Trophoblast cell (in vitro differentiated cells and primary cell): ENCODE measurements around the gene CLMN.

ENCODE experiments used
- DNase-seq, 2 donors: peaks; one replicate each; pipeline ENCODE4 v3.0.0-alpha.2; 2016
- H2AFZ ChIP-seq: 2 replicates; pipeline ENCODE4 v1.6.1; 2013; ENCODE audit warnings: low read length, moderate library complexity, mild to moderate bottlenecking; ENCODE audit not compliant: insufficient read depth, poor library complexity
- H2AK5ac ChIP-seq: 2 replicates; pipeline ENCODE4 v1.6.1; 2013; ENCODE audit warnings: mild to moderate bottlenecking, low read length
- H2BK120ac ChIP-seq: 2 replicates; pipeline ENCODE4 v1.6.1; 2013; ENCODE audit warnings: low read length, mild to moderate bottlenecking, moderate library complexity; ENCODE audit not compliant: insufficient read depth, poor library complexity
- H2BK12ac ChIP-seq: 2 replicates; pipeline ENCODE4 v1.6.1; 2013; ENCODE audit warnings: mild to moderate bottlenecking, low read length, moderate library complexity
- H2BK5ac ChIP-seq: 2 replicates; pipeline ENCODE4 v1.6.1; 2013; ENCODE audit warnings: low read length, low read depth, moderate library complexity, mild to moderate bottlenecking; ENCODE audit not compliant: poor library complexity
- H3K14ac ChIP-seq: 2 replicates; pipeline ENCODE4 v1.6.1; 2013; ENCODE audit warnings: mild to moderate bottlenecking, low read length
- H3K18ac ChIP-seq: 2 replicates; pipeline ENCODE4 v1.6.1; 2013; ENCODE audit warnings: mild to moderate bottlenecking, low read length
- H3K23ac ChIP-seq: 2 replicates; pipeline ENCODE4 v1.6.1; 2013; ENCODE audit warnings: low read length
- H3K27ac ChIP-seq: 2 replicates; pipeline ENCODE4 v1.5.1; 2013; ENCODE audit warnings: low read depth, mild to moderate bottlenecking, inconsistent platforms, low read length, moderate library complexity
- H3K27me3 ChIP-seq: 2 replicates; pipeline ENCODE4 v1.6.1; 2013; ENCODE audit warnings: inconsistent platforms, mild to moderate bottlenecking, low read length, moderate library complexity; ENCODE audit not compliant: insufficient read depth
- H3K36me3 ChIP-seq, 2 experiments: 1 replicate in 1 of 2; 2 replicates in 1 of 2; pipeline ENCODE4 v1.6.1; 2013; ENCODE audit warnings: low read length in 2 of 2, mild to moderate bottlenecking in 2 of 2, moderate library complexity in 1 of 2; ENCODE audit not compliant: insufficient read depth in 2 of 2, control insufficient read depth in 1 of 2
- H3K4ac ChIP-seq: 2 replicates; pipeline ENCODE4 v1.6.1; 2013; ENCODE audit warnings: low read depth, mild to moderate bottlenecking, low read length, moderate library complexity
- H3K4me1 ChIP-seq, 2 experiments: 1 replicate in 1 of 2; 2 replicates in 1 of 2; pipeline ENCODE4 v1.6.1; 2013; ENCODE audit warnings: low read length in 2 of 2, mild to moderate bottlenecking in 2 of 2, moderate library complexity in 1 of 2; ENCODE audit not compliant: insufficient read depth in 2 of 2, control insufficient read depth in 1 of 2
- H3K4me2 ChIP-seq: 2 replicates; pipeline ENCODE4 v1.6.1; 2013; ENCODE audit warnings: inconsistent platforms, mild to moderate bottlenecking, low read length, moderate library complexity
- H3K4me3 ChIP-seq: 2 replicates; pipeline ENCODE4 v1.5.1; 2013; ENCODE audit warnings: mild to moderate bottlenecking, low read depth, low read length, inconsistent platforms
- H3K79me1 ChIP-seq: one replicate; pipeline ENCODE4 v1.6.1; 2013; ENCODE audit warnings: low read length
- H3K79me2 ChIP-seq: 2 replicates; pipeline ENCODE4 v1.6.1; 2013; ENCODE audit warnings: low read length, mild to moderate bottlenecking; ENCODE audit not compliant: control insufficient read depth, insufficient read depth, poor library complexity
- H3K9ac ChIP-seq: 2 replicates; pipeline ENCODE4 v1.6.1; 2013; ENCODE audit warnings: mild to moderate bottlenecking, low read length
- H3K9me3 ChIP-seq: 2 replicates; pipeline ENCODE4 v1.6.1; 2013; ENCODE audit warnings: low read depth, mild to moderate bottlenecking, control low read depth, inconsistent platforms, low read length; ENCODE audit not compliant: insufficient read depth
- H4K12ac ChIP-seq: 2 replicates; pipeline ENCODE4 v1.6.1; 2013; ENCODE audit warnings: low read depth, mild to moderate bottlenecking, low read length, moderate library complexity
- H4K8ac ChIP-seq: 2 replicates; pipeline ENCODE4 v1.6.1; 2013; ENCODE audit warnings: low read depth, mild to moderate bottlenecking, low read length, moderate library complexity
- H4K91ac ChIP-seq: one replicate; pipeline ENCODE4 v1.6.1; 2013; ENCODE audit warnings: low read depth, mild to moderate bottlenecking, low read length, moderate library complexity
- WGBS: extraction: QIAGEN DNeasy Blood & Tissue Kit; methylation state at CpG from one replicate; pipeline ENCODE4 v1.1.7; 2013; ENCODE audit warnings: missing lambda C conversion rate; ENCODE audit not compliant: insufficient read length, insufficient coverage; ENCODE audit errors: extremely low coverage; 5-methylcytosine and 5-hydroxymethylcytosine counted together

CLMN gene

GRCh38 chr14:95346820-95347219 is 27.1 kb upstream of the CLMN start:
- Histone ChIP-seq H3K27ac (no peak overlapping the region), H3K9me3 (no peaks in the 10 kb centered on the region), H3K36me3 (no peaks in the 10 kb centered on the region), H2BK12ac (no peak overlapping the region), H3K14ac (no peak overlapping the region), H3K23ac (no peak overlapping the region), H2BK5ac (no peak overlapping the region), H2AK5ac (no peak overlapping the region), H3K79me2 (no peaks in the 10 kb centered on the region), H3K79me1 (no peaks in the 10 kb centered on the region), H3K18ac (no peak overlapping the region), H4K12ac (no peak overlapping the region), H2BK120ac (no peak overlapping the region), H4K91ac (no peak overlapping the region), H3K4me3 (no peak overlapping the region), H3K4ac (no peak overlapping the region), H3K9ac (no peak overlapping the region), H4K8ac (no peak overlapping the region), H2AFZ (no peak overlapping the region), H3K4me1 (peaks cover 0 to 5% of the 10 kb centered on the region in 2 experiments), H3K27me3 (no peaks in the 10 kb centered on the region), H3K4me2 (no peak overlapping the region)
- no CpG with 5 or more reads among the region's 1 CpG for WGBS
- peak in 1 of 2 donors; percentile 50 for DNase-seq

- H3K9ac ChIP-seq, result no peak overlapping the region
- no peak overlapping the region for H3K4me2 ChIP-seq
- H3K4me3 ChIP-seq, result no peak overlapping the region
- H2BK120ac ChIP-seq, result no peak overlapping the region
- H3K27ac ChIP-seq, result no peak overlapping the region
- no peaks in the 10 kb centered on the region for H3K36me3 ChIP-seq
- no peak overlapping the region for H4K12ac ChIP-seq
- H2AFZ ChIP-seq, result no peak overlapping the region
- DNase-seq, result no peak
- H3K9me3 ChIP-seq, result no peaks in the 10 kb centered on the region
- no peak overlapping the region for H2AK5ac ChIP-seq
- H3K27me3 ChIP-seq, result no peaks in the 10 kb centered on the region
- H3K79me2 ChIP-seq, result no peaks in the 10 kb centered on the region
- H3K18ac ChIP-seq, result no peak overlapping the region
- H3K14ac ChIP-seq, result no peak overlapping the region
- H3K79me1 ChIP-seq, result no peaks in the 10 kb centered on the region
- no peak overlapping the region for H2BK12ac ChIP-seq
- H4K8ac ChIP-seq, result no peak overlapping the region
- peaks cover 0 to 5% of the 10 kb centered on the region in 2 experiments for H3K4me1 ChIP-seq
- no peak overlapping the region for H2BK5ac ChIP-seq
- no CpG with 5 or more reads among the region's 8 CpGs for WGBS
- no peak overlapping the region for H4K91ac ChIP-seq
- no peak overlapping the region for H3K4ac ChIP-seq
- H3K23ac ChIP-seq, result no peak overlapping the region
These were observed 26.6 kb upstream of the CLMN start for GRCh38 chr14:95346266-95346665.

DNA sequence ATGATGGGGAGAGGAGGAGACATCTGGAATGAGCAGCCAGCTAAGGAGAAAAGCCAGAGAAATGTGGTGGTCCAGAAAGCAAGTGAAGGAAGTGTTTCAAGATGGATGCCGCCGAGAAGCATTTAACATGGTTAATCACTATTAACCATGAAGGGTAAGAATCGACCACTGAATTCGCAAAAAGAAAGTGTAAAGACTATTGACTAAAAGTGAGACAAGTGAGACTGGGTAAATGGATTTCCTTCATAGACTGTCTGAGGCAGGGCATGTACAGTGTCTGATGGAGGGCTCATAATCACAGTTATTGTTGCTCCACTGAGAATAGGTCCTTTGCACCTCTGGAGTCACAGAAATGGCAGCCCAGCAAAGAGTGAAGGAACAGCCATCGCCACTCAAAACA is 25.3 kb upstream of the CLMN start:
- Histone ChIP-seq H3K9ac (no peak overlapping the region), H3K79me1 (no peaks in the 10 kb centered on the region), H2BK120ac (no peak overlapping the region), H3K79me2 (no peaks in the 10 kb centered on the region), H3K27ac (no peak overlapping the region), H2AK5ac (no peak overlapping the region), H2AFZ (no peak overlapping the region), H2BK12ac (no peak overlapping the region), H4K12ac (no peak overlapping the region), H3K14ac (no peak overlapping the region), H3K36me3 (no peaks in the 10 kb centered on the region), H3K4me3 (no peak overlapping the region), H3K4me1 (peaks cover 0 to 5% of the 10 kb centered on the region in 2 experiments), H3K4ac (no peak overlapping the region), H3K4me2 (no peak overlapping the region), H4K91ac (no peak overlapping the region), H3K9me3 (no peaks in the 10 kb centered on the region), H4K8ac (no peak overlapping the region), H2BK5ac (no peak overlapping the region), H3K23ac (no peak overlapping the region), H3K27me3 (no peaks in the 10 kb centered on the region), H3K18ac (no peak overlapping the region)
- no CpG with 5 or more reads among the region's 5 CpGs for WGBS
- no peak for DNase-seq

- DNase-seq, result no peak
- no peak overlapping the region for H2AFZ ChIP-seq
- H4K91ac ChIP-seq, result no peak overlapping the region
- no peak overlapping the region for H4K8ac ChIP-seq
- H3K4me2 ChIP-seq, result no peak overlapping the region
- H2BK12ac ChIP-seq, result no peak overlapping the region
- no peak overlapping the region for H2BK5ac ChIP-seq
- no peak overlapping the region for H3K4ac ChIP-seq
- no peaks in the 10 kb centered on the region for H3K9me3 ChIP-seq
- no peak overlapping the region for H4K12ac ChIP-seq
- H3K79me2 ChIP-seq, result no peaks in the 10 kb centered on the region
- no peak overlapping the region for H3K18ac ChIP-seq
- no peak overlapping the region for H2AK5ac ChIP-seq
- no peaks in the 10 kb centered on the region for H3K79me1 ChIP-seq
- no peak overlapping the region for H3K23ac ChIP-seq
- no peak overlapping the region for H3K4me3 ChIP-seq
- no peak overlapping the region for H2BK120ac ChIP-seq
- H3K27ac ChIP-seq, result no peak overlapping the region
- H3K4me1 ChIP-seq, result peaks cover 0 to 5% of the 10 kb centered on the region in 2 experiments
- no peak overlapping the region for H3K14ac ChIP-seq
- no peaks in the 10 kb centered on the region for H3K27me3 ChIP-seq
- no peak overlapping the region for H3K9ac ChIP-seq
- H3K36me3 ChIP-seq, result no peaks in the 10 kb centered on the region
These were observed 24.8 kb upstream of the CLMN start for GRCh38 chr14:95344536-95344935.
